ENCODE data around the gene IGF2R.

- no peak for TF ChIP-seq BRD4 (CRISPR knock-in tag; IDR thresholded peaks at IDR 0.05)
- no peak for TF ChIP-seq RELA (CRISPR knock-in tag; IDR thresholded peaks at IDR 0.05)
- TF ChIP-seq ARNTL (CRISPR knock-in tag; IDR thresholded peaks at IDR 0.05), result no peak
- no peak for TF ChIP-seq CTCF (CRISPR knock-in tag; IDR thresholded peaks at IDR 0.05)
- TF ChIP-seq JUND (CRISPR knock-in tag; IDR thresholded peaks at IDR 0.05), result no peak
- no peak for TF ChIP-seq CBX5 (CRISPR knock-in tag; IDR thresholded peaks at IDR 0.05; ENCODE audit: borderline replicate concordance)
Observed at GRCh38 chr6:160035693-160036330, 66.9 kb downstream of the IGF2R start.

Data from HepG2 (cell line).